SKM-1 (cell line): Measurements from ENCODE around the gene VAMP2.
A peak's percentile ranks its signal among the peaks of the same experiment; 100 is the strongest.

Experiments used
- DNase-seq: peaks from one replicate; lab custom pipeline; 2025; ENCODE audit not compliant: unreplicated experiment; lab: John Stamatoyannopoulos, UW

Gene VAMP2

DNA sequence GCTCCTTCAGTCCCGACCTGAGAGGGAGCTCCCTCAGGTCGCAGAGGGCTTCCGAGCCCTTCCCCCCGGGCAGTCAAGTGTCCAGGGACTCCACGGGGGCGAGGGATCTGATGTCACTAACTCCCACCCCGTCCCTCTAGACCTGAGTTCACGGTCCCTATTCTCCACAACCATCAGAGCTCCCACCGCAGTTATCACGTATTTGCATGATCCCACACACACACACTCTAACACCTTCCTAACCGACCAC, 6.8 kb downstream of the VAMP2 start:
- no peak for DNase-seq

DNA sequence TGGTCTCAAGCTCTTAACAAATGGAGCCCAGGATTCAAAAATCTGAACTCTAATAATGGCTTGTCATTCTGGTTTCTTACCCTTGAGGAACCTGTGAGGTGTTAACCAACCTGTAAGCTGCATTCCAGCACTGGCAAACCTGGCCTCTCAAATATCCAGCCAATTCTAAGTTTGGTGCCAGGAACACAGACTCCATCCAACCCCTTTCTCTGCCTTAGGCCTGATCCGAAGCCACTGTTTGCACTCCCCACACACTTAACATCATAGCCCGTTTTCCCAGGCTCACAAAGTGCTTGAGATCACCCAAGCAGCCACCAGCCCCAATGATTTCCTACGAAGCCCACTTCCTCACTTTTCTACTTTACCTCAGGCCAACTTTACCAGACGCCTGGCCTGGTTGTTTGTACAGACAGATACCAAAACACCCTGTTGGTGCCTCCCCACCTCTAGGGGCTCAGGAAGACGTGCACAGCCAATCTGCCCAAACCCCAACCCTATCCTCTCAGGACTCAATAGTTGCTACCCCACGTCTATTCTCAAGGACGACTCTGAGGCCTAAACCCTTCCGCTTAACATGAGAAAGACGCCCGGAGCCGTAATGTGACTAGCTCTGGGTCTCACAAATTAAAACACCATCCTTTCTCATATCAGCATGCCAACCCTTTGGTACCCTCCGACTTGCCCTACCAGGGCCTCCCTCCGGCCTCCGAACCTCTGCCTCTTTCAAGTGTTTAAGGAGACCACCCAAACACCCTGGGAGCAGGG, 7.3 kb downstream of the VAMP2 start:
- no peak for DNase-seq

DNA sequence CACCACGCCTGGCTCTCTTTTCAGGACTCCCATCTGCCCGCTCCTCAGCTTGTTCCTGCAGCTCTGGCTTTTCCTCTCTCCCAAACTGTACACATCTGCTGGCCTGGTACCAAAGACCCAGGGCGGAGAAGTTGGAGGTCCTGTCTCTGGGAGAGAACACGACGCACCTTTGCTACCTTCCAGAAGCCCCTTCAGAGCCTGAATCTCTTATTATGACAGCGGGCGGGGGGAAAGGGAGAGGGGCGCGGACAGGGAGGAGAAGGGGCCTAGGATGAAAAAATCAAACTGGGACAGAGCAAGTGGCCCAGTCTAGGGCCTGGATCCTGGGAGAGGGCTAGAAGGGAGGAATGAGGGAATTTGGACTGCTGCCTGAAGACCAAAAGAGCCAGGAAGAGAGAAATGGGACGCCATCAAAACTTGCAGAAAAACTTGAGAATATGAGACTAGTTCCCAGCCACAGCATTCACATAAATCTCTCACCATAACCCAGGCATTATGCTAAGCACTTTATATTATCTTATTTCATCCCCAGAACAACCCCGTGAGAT, 8.1 kb downstream of the VAMP2 start:
- DNase-seq = no peak

DNA sequence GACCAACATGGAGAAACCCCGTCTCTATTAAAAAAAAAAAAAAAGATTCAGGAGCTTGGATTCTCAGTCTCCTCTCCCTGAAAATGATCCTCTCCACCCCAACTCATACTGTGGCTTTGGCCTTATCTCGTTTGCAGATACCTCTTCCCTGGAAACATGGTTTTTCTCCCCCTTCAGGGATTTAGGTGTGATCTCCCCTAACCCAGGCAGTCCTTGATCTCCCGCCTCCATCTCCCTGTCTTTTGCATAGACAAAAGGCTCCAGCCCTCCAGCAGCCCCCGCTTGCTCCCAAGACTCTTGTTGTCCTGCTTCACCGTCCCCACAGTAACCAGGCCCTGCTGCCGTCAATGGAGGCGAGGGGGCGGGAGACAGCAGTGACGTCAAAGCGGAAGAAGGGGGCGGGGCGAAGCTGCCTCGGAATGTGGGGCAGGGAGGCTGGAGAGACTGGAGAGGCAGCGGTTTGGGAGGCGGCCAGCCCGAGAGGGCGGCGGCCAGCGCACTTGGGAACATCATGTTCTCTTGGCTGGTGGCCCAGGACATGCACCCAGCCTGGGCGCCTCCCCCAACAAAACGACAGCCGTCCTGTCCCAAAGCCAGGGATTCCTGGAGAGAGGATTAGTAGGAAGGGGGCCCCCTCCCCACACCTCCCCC, 8.7 kb downstream of the VAMP2 start:
- peak; percentile 29 for DNase-seq

DNA sequence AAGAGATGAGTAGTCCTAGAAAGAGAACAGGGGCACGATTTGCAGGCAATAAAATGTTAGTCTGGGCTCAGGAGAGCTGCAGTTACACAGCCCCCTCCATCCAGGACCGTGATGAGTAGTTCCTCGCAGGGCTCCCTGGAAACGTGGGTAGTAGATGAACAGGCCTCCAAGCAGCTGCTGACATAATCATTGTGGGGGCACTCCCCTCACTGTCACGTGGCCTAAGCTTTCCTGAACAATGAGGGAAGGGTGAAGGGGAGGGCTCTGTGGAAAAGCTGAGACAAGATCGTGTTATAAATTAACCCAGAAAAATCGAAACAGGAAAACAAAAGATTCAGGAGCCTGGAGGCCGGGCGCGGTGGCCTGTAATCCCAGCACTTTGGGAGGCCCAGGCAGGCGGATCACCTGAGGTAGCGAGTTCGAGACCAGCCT, 9.2 kb downstream of the VAMP2 start:
- no peak for DNase-seq

DNA sequence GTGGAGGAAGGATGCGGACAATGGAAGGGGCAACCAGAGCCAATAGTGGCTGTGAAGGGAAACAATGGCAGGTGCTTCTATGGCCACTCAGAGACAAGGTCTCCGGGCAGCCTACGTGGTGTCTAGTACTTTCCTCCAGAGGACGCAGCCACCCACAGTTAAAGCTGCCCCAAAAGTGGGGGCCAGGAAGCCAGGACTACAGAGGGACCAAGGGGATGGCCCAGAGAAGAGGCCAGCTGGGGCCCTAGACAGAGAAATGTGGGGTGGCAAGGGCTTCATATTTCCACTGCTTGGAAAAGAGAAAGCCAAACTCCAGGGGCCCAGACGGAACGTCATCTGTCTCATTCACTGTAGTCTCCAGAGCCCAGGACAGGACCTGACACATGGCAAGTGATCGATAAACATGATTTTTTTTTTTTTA, 9.7 kb downstream of the VAMP2 start:
- no peak for DNase-seq

DNA sequence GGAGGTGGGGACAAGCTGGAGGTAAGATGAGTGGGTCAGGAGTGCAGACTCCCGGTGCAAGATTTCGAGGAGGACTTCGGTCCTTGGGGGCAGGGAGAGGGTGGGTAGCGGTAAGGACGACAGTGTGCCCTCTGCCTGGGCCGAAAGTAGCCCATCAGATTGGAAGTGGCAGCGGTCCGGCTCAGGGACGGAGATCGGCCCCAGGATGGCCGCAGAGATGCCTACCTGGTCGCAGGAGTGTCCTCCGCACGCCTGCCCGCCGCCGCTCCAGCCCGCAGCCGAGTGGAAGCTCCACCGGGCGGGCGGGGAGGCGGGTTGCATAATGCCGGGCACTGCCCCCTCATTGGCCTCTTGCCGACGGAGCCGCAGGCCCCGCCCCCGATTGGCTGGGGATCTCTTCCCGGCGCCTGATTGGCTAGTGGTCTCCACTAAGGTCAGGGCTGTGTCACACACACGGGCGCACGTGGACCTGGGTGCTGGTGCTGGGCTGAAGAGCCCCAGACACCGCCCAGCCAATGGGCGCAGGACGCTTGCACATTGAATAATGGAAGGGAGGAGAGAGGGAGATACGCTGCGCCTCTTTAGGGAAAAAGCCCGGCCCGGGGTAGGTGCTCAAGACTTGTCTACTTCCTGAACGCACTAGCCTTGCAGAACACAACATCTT, 10.5 kb downstream of the VAMP2 start, which contains the start of gene PER1:
TSS of gene PER1 (minus strand) at position 293 of the 664 bp plus-strand sequence. CDS start 1,698 bp downstream, outside the sequence.
- DNase-seq = peak; percentile 57

DNA sequence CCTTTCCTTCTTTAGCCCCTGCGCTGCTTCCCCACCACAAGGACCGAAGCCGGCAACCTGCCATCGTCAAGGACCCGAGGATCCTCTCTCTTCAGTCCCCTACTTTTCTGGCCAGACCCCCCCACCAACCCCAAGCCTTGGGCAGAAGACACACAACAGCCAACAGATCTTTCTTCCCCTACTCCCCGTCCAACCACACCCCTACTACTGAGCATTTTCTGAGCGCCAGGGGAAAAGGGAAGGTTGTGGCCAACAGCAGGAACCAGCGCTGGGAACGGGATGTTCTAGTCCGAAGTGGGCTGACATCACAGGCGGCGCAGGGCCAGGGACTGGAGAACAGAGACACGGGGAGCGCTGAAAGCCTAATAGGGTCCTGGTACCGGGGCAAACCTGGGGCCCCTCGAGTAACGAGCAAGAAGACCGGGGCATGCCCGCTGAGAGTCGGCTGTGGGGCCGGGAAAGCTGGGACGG, 11.1 kb downstream of the VAMP2 start:
- no peak for DNase-seq

DNA sequence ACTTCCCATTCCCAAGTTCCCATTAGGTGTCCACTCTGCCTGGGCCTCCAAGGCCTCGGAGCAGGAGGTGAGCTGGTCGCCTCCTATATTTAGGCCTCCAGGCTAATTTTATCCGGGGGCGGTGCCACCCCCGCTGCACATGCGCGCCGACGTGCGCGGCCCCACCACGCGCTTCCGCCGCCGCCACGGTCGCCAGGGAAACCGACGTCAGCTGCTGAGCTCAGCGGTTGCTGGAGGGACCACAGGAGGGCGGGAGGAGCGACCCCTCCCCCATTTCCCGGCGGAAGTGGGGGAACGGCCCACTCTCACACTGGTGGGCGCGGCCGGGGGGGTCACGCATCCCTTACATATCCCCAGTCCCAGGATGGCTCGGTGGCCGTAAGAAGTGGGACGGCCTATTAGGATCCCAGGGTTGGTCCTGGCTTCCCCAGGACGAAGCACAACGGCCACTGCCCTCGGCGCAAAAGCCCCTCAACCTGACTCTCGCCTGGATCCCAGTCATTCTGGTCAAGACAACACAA, 11.6 kb downstream of the VAMP2 start:
- no peak for DNase-seq

DNA sequence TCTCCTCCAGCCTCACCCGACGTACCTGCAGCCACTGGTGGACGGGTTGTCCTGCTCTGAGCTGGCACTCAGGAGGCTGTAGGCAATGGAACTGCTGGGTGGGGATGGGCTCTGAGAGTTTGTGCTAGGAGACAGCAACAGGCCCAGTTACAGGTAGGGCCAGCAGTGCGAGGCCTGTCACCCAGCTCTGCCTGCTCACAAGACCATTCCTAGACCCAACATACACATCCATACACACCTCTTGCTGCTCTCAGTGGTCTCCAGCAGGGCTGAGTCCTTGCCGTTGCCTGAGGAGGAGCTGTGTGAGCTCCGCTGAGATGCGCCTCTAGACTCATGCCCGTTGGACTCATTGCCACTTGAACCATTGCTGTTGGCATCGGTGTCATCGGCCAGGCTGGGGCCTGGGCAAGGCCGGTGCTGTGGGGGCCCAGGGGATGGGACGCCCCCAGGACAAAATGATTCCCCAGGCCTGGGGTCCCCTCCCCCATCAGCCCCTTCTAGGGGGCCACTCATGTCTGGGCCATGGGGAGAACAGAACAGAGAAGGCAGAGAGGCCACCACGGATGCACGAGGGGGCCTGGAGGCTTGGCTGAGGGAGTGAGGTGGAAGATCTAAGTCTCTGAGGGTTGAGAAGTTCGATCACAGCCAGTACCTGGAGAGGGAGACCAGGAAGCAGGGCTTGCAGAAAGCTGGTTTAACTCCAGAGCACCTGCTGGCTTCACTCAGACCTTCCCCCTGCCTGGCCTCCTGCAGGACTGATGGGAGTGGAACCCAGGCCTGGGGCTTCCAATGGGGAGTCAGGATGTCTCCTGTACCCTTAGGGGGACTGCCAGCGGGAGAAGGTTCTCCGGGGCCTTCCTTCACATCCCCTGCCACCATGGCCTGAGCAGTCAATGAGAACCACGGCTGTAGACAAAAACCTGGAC, 12.3 kb downstream of the VAMP2 start:
- DNase-seq = no peak

DNA sequence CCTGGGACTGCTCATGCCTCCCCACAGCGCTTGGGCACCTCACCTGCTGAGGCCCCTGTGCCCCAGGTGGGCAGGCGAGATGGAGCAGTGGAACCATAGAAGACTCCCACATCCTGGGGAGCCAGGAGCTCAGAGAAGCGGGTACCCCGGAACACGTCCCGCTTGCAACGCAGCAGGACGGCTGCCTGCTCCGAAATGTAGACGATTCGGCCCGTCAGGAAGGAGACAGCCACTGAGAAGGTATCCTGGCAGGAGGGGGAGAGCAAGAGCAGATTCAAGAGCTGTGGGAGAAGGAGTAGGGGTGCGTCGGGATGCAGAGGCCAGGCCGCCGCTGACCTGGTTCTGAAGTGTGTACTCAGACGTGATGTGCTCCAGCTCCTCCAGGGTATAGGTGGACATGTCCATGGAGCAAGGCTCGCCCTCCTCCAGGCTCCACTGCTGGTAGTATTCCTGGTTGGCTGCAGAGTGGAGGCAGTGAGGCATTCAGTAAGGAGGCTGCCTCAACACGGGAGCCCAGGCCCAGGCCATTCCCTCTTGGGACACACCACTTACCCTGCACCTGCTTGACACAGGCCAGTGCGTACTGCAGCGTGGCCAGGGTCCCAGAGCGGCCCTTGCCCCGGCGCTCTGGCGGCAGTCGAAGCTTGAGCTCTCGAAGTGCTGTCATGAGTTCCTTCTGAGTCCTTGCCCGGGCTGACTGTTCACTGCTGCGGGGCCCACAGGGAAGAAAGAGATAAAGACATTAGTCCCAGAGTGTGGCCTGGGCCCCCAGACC, 13.1 kb downstream of the VAMP2 start:
- no peak for DNase-seq

DNA sequence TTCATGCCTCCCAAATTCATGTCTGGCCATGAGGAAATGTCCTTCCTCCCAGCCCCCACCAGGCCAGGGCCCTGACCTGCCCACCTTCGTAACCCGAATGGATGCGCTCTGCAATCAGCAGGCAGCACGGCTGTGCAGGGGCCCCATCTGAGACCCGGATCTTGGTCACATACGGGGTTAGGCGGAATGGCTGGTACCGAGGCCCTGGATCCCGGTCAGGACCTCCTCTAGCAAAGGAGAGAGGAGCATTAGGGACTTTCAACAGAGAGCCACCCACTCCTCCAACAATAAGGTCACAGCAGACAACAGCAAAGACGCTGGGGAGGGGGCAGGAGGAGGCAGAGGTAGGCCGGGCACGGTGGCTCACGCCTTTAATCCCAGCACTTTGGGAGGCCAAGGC, 14.2 kb downstream of the VAMP2 start:
- DNase-seq = no peak

DNA sequence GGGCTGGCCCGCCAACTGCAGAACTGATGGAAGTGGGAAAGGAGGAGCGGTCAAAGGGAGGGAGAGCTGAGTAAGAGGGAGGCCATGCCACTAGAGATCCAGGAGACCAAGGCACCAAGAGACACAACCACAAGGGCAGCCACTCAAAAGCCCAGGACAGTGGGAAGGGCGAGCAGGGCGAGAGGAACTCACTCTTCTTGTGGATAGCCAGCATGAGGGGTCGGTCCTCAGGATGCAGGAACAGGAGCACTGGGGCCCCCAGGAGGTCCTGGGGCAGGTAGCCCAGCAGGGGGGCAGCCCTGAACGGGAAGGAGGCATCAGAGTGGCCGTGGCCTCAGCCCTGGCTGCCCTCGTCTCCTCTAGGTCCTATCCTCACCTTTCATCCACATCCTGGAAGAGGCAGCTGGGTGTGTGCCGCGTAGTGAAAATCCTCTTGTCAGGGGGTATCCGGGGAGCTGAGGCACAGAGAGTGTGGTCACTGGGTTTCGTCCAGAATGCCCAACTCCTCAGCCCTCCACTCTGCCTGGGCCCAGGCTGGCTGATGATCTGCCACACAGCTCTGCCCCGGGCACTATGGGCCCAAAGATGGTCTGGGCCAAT, 14.8 kb downstream of the VAMP2 start:
- no peak for DNase-seq

DNA sequence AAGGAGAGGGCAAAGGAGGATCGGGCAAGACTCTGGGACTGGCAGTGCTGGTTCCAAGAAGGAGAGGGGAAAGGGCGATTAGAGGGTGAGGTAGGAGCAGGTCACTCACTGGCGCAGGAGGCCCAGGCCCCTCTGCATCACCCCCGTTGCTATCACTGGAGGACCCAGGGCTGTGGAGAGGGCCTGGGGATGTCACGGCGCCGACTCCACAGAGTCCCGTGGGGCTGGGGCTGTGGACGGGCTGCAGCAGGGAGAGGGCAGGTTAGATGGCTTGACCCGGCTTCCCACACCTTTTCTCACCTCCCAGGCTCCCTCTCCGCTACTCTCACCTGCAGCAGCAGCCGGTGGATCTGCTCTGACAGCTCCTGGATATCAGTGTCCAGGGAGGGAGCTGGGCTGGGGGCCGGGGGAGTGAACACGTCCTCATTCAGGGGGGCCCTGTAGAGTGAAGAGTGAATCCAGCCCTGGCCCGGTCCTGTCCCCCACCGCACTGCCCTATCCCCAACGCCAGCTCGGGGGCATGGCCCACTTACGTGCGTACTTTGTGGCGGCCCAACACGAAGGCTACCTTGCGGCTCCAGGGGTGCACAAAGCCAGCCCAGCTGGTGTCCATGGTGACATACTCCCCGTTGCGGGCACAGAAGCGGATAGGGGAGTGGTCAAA, 15.5 kb downstream of the VAMP2 start:
- DNase-seq = no peak

DNA sequence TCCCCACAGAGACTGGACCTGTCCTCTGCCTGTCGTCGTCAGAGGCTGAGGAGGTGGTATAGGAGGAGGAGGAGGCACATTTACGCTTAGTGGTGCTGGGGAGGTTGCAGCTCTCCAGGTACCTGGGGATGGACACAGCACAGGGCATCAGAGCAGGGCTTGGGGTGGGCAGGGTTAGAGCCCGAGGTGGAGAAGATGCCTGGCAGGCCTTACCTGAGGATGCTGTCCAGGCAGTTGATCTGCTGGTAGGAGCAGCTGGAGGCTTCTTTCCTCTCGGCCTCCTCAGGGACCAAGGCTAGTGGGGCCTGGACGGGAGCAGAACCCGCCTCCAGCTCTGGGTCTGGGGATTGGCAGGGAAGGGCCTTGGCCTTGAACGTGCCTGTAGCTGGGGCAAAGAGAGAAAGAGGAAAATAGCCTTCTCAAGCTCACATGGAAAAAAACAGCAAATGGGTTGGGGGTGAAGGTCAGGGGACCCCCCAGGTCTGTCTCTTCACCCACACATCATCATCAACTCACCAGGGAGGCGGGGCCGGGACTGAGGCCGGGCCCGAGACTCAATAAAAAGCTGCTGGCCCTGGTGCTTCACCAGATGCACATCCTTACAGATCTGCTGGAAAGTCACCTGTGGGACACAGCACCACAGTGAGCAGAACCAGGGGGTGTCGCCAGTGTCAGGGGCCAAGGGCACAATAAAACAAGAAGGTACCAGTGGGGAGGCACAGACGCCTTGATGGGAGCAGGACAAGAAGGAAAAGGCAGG, 16.2 kb downstream of the VAMP2 start:
- no peak for DNase-seq

DNA sequence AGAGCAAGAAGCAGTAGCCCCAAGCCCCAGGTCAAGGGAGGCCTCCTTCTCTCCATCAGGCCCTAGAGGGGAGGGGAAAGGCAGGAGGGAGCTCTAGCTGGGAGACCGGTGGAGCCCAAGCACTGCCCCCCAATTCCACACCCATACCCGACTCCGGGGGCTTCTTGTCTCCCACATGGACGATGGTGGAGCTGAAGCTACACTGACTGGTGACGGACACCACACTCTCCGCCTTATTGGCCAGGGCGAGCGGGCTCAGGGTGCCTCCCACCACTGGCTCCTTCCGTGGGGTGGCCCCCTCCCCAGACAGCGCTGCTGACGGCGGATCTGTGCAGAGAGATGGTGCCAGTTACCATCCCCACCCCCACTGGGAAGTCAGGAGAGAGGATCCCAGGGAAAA, 16.9 kb downstream of the VAMP2 start:
- DNase-seq = no peak

DNA sequence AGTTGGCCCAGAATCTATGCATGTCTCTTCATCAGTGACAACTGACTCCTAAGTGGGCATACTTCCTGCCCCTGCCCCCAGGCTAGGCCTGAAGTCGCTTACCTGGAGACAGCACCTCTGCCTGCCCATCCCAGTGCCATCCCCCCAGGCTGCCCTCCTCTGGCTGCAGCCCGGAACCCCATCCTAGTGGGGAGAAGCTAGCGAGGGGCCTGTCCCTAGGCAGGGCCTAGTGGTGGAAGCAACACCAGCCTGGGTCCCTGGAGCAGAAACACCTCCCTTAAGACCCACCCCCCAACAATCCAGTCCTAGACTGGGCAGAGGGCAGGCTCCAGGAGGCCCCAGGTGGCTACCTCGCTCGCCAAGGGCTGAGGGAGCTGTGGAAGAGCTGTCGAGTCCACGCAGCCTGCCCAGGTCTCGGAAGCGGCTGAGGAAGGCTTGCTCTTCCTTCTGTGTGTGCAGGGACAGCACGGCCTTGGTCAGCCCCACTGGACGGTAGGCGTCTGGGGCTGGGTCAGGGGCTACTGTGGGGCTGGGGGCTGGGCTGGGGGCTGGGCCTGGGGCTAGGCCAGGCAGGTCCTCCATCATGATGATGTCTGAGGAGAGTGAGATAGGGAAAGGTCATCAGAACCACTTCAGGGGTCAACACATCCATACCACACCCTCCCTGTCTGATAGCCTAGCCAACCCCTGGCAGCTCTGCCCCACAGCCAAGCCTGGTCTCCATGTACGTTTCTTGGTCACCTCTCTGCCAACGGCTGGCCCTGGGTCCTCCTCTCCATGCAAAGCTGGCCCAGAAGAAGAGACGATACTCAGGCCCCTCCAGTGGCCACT, 18.1 kb downstream of the VAMP2 start:
- DNase-seq = no peak
